GM18861 (cell line): ENCODE results near the gene NRCAM.

Source experiments
- ATAC-seq: cut with Tn5 transposase; IDR thresholded peaks from one replicate; pipeline ENCODE4 v1.9.1; 2021; ENCODE audit not compliant: unreplicated experiment

The NRCAM gene

GRCh38 chr7:108137040-108137439, 319.2 kb downstream of the NRCAM start:
- ATAC-seq: no peak

- ATAC-seq: peak; percentile 6
Observed at GRCh38 chr7:108136191-108136688, 320.0 kb downstream of the NRCAM start.

DNA sequence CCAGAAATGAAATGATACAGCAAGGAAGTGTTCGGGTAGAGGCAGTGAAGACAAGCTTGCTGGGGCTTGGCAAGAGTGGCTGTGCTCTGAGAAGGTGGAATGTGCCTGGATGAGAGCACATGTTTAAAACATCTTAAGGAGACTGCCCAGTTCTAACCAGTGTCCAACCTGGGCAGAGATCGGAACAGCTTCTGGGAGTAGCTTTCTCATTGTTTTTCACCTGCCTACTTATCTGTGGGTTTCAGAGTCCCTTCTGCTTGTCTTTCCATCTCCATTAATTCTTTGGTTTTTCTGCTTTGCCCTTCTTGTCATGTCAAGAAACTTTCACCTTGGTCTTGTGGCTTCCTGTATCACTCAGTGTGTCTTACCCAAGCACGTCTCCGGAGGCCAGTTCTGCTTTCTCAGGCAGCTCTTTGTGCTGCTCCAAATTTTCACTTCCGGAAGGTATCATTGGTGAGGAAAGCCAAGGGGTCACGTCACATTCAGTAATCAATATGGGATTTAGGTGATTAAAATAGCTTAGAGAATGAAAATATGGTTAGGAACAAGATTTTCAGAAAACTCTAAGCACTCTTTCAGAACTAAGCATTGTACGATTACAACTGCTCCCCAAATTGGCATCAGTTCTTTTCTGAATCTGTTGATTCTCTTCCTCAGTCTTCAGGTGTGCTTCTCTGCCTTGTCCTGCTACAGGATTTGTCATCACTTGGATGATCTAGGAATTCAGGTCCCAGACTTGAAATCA, 320.6 kb downstream of the NRCAM start:
- ATAC-seq: peak; percentile 98

GRCh38 chr7:108134486-108134885, 321.8 kb downstream of the NRCAM start:
- ATAC-seq: no peak

DNA sequence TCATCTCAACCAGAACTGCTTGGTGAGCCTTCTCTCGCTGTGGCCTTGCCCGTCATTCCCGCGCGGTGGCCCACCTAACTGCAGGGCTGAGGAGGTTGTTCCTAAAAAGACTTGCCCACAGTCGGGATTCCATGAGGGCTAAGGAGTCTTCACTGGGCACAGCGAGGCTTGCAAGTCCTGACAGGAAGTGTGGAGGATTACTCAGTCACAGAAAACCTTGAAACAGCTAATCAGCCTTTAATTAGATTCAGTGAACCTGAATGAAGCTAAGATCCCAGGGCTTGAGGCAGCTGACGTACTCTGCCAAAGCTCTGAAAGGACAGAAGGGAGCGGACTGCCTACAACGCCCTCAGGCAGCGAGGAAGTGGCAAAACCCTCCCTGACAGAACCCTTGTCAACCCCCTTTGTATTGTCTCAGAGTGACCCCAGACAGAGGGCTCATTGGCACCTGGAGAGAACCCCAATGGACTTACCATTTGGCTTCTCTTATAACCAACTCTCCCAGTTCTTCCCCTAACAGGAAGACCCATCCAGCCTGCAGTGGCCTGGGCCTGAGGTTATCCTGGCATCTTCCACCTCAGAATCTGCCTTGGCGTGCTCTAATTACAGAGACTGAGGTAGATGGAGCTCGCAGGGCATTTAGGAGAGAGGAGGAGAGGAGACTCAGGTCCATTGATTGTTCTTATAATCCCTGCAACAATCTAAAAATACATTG, 323.5 kb downstream of the NRCAM start:
- ATAC-seq: no peak

DNA sequence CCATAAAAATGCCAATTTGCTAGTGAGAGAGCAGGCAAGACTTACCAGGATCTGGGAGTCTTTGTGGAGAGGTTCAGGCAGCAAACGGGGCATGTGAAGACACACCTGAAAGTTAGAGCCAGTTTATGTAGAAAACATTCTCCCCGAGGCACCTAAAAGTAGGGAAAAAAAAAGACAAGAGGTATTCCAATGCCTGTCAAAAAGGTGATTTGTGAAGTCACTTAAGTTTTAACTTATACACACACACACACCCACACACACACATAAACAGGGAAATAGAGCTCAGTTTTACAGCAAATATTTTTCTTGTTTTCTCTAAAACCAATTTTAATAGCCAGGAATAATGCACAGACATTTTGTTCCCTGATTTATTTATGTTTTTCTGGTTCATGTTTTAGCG, 326.0 kb downstream of the NRCAM start, which contains the start of gene LAMB4:
TSS of gene LAMB4 (minus strand) at position 101 of the 400 bp plus-strand sequence. CDS start 7,197 bp downstream, outside the sequence.
- ATAC-seq: no peak

GRCh38 chr7:108129018-108129965, 326.9 kb downstream of the NRCAM start:
- no peak for ATAC-seq

DNA sequence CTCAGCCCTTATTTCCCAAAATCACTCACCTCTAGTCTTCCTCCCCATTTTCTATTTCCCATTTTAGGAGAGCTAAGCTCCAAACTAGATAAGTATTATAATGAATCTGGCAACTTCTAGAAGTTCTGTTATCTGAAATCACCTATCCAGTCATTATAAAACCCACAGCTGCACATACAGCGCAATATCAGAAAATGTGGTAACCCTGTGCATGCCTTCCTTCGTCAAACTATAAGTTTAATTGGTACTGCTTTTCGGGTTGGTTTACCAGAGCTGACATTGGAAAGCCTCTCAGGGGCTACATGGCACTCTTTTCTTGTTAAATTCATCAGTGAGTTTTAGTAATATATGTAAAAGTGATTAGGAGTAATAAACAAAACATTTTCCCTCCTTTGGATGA, 327.7 kb downstream of the NRCAM start:
- no peak for ATAC-seq

GRCh38 chr7:108127461-108127860, 328.8 kb downstream of the NRCAM start:
- no peak for ATAC-seq

DNA sequence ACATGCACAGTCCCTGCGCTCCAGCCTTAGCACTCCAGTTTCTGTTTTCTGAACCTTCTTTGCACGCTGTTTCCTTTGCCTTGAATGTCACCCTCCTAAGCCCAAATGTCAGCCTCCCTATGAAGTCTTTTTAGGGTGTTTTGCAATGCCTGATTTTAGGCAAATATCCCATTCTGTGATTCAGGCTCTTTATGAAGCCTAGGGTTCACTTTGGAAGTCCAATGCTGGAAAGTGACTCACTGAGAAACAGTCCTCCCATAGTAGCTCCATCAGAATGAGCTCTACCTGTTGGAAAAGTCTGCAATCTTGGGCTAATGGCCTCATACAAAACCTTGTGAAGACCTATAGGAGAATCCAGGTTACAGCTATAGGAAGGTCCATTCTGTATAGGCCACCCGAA, 331.4 kb downstream of the NRCAM start:
- ATAC-seq: no peak

DNA sequence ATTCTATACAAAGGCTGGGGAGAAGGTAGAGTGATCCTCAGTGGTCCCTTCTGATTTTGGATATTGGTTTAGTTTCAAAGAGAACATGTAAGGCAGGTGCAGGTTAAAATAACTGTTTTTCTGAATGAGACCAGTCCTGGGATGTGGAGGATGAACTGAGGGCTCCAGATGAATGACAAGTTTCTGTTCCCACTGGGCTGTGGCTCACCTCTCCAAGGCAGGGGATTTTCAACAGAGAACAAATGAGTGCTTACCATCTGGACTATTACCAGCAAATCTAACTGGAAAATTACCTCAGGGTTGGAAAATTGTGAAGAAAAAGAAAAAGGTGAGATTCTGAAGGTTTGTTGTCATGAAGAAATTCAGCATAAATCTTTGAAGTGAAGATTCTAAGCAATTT, 334.1 kb downstream of the NRCAM start:
- no peak for ATAC-seq

- ATAC-seq: no peak
Observed at GRCh38 chr7:108120933-108121332, 335.3 kb downstream of the NRCAM start.

DNA sequence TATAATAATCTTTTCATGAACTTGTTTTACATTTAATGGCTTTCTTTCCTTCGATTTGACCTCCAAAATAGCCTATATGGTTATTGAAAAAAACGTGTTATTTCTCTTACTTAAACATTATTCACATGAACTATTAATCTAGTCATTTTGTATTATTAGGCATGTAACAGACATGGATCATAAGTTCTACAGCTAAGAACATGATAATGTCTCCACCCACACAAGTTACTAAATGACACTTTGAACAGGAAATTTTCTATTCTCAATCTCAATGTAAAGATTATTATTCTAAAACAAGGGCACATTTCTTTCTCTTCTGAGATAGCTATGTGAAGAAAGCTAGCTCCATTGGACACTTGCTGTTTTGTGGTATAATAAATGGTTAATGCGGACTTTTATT, 336.0 kb downstream of the NRCAM start:
- ATAC-seq: no peak

GRCh38 chr7:108118959-108119358, 337.3 kb downstream of the NRCAM start:
- ATAC-seq: no peak

DNA sequence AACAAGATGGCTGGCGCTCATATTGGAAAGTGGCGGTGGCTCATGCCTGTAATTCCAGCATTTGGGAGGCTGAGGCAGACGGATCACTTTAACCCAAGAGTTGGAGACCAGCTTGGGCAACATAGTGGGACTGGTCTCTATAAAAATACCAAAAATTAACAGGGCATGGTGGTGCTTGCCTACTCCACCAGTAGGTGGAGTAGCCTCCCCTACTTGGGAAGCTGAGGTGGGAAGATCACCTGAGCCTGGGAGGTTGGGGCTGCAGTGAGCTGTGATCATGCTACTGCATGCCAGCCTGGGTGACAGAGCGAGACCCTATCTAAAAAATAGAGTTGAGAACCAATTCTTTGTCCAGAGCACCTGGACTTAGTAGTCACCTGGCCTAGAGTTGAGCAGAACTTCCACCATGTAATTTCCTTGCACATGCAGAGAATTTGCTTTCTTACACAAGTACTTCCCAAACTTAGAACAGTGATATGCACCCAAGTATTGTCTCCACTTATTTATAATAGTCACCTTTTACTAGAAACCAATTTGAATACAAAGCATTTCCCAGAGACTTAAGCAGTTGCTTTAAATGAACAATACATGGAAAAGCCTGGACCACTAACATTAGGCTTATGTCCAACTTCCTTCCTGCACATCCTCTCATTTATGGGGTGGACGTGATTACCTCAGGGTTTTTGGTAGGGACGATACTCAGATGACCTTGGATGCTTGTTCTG, 342.0 kb downstream of the NRCAM start:
- peak; percentile 75 for ATAC-seq

- no peak for ATAC-seq
Observed at GRCh38 chr7:108112683-108113082, 343.6 kb downstream of the NRCAM start.

- ATAC-seq: peak; percentile 76
Observed at GRCh38 chr7:108109221-108109908, 346.9 kb downstream of the NRCAM start.

GRCh38 chr7:108108131-108108530, 348.1 kb downstream of the NRCAM start:
- ATAC-seq: no peak

DNA sequence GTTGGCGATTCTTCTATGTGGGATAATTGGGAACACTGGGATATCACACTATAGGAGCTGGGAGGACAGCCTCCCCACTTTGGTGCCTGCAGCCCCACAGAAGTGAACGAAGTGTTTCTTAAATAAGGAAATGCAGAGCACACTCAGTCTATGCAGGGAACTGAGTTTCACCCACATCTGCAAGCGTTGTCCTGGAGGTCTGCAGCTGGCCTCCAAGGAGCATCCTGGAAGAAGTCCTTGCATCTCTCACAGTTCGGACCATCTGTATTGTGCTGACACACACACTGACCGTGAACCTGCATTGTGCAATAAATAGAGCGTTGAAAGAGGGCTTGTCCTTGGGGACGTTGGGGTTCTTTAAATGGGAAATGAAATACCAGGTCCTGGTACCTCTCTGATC, 351.9 kb downstream of the NRCAM start:
- ATAC-seq: no peak
